IPS-15b (cell line): ENCODE data around the gene PRR13.
"Not testable (repeated sequence)": the region's sequence is repeated elsewhere in the genome, so short reads cannot be mapped to it uniquely, and the experiment has no call there.

Experiments used
- H3K27me3 ChIP-seq: one replicate; pipeline ENCODE4 v1.6.1; 2013; ENCODE audit warnings: low read length; ENCODE audit not compliant: control insufficient read depth, insufficient read depth
- H3K36me3 ChIP-seq: one replicate; pipeline ENCODE4 v1.6.1; 2013; ENCODE audit warnings: low read length; ENCODE audit not compliant: control insufficient read depth, insufficient read depth
- H3K4me1 ChIP-seq: one replicate; pipeline ENCODE4 v1.6.1; 2013; ENCODE audit warnings: mild to moderate bottlenecking, low read length; ENCODE audit not compliant: control insufficient read depth, insufficient read depth
- H3K4me3 ChIP-seq: one replicate; pipeline ENCODE4 v1.5.1; 2013; ENCODE audit warnings: low read depth, low read length
- H3K9ac ChIP-seq: one replicate; pipeline ENCODE4 v1.6.1; 2013; ENCODE audit warnings: low read depth, mild to moderate bottlenecking, low read length
- H3K9me3 ChIP-seq: one replicate; pipeline ENCODE4 v1.6.1; 2013; ENCODE audit warnings: mild to moderate bottlenecking, low read length; ENCODE audit not compliant: control insufficient read depth, insufficient read depth

PRR13 gene

GRCh38 chr12:53422247-53422646 lies 19.3 kb upstream of the PRR13 start:
- H3K27me3 ChIP-seq, H3K9me3 ChIP-seq: not testable (repeated sequence)

GRCh38 chr12:53423597-53423996 lies 17.9 kb upstream of the PRR13 start, which contains the start of gene AMHR2:
Gene AMHR2, plus strand, starts transcription at chr12:53423855. Its CDS starts 80 bp downstream, at chr12:53423935.
- Histone ChIP-seq H3K27me3 (no peaks in the 10 kb centered on the region), H3K36me3 (no peaks in the 10 kb centered on the region), H3K9ac (no peak within 1 kb of the TSS), H3K4me1 (peaks cover 5% of the 10 kb centered on the region), H3K4me3 (no peak within 1 kb of the TSS), H3K9me3 (no peaks in the 10 kb centered on the region)

More at GRCh38 chr12:53422247-53422646, 19.3 kb upstream of the PRR13 start:
- H3K4me1 ChIP-seq, H3K4me3 ChIP-seq, H3K9ac ChIP-seq, H3K36me3 ChIP-seq: not testable (repeated sequence)

- no peaks in the 10 kb centered on the region for H3K36me3 ChIP-seq
- H3K9me3 ChIP-seq, result no peaks in the 10 kb centered on the region
- no peak overlapping the region for H3K9ac ChIP-seq
- H3K4me1 ChIP-seq, result peaks cover 5% of the 10 kb centered on the region
- H3K27me3 ChIP-seq, result no peaks in the 10 kb centered on the region
- no peak overlapping the region for H3K4me3 ChIP-seq
Observed at GRCh38 chr12:53424626-53425514, 16.7 kb upstream of the PRR13 start.

- Histone ChIP-seq H3K9me3 (no peaks in the 10 kb centered on the region), H3K4me1 (peaks cover 5% of the 10 kb centered on the region), H3K9ac (no peak overlapping the region), H3K27me3 (no peaks in the 10 kb centered on the region), H3K4me3 (no peak overlapping the region), H3K36me3 (no peaks in the 10 kb centered on the region)
Observed at GRCh38 chr12:53425515-53426150, 15.9 kb upstream of the PRR13 start.

GRCh38 chr12:53427905-53428594 lies 13.5 kb upstream of the PRR13 start:
- H3K4me3 ChIP-seq, result no peak overlapping the region
- H3K4me1 ChIP-seq, result peaks cover 5% of the 10 kb centered on the region
- H3K9me3 ChIP-seq, result no peaks in the 10 kb centered on the region
- H3K27me3 ChIP-seq, result no peaks in the 10 kb centered on the region
- no peaks in the 10 kb centered on the region for H3K36me3 ChIP-seq
- no peak overlapping the region for H3K9ac ChIP-seq

- Histone ChIP-seq H3K4me3 (no peak overlapping the region), H3K9ac (no peak overlapping the region), H3K9me3 (no peaks in the 10 kb centered on the region), H3K4me1 (no peaks in the 10 kb centered on the region), H3K27me3 (no peaks in the 10 kb centered on the region), H3K36me3 (no peaks in the 10 kb centered on the region)
Observed at GRCh38 chr12:53428741-53429140, 12.8 kb upstream of the PRR13 start.

GRCh38 chr12:53430116-53430515 lies 11.4 kb upstream of the PRR13 start:
- Histone ChIP-seq H3K4me3 (no peak overlapping the region), H3K36me3 (no peaks in the 10 kb centered on the region), H3K27me3 (no peaks in the 10 kb centered on the region), H3K9ac (no peak overlapping the region), H3K4me1 (no peaks in the 10 kb centered on the region), H3K9me3 (no peaks in the 10 kb centered on the region)

GRCh38 chr12:53431187-53431586 lies 10.3 kb upstream of the PRR13 start:
- Histone ChIP-seq H3K4me1 (no peaks in the 10 kb centered on the region), H3K27me3 (no peaks in the 10 kb centered on the region), H3K9ac (no peak overlapping the region), H3K36me3 (no peaks in the 10 kb centered on the region), H3K4me3 (no peak overlapping the region), H3K9me3 (no peaks in the 10 kb centered on the region)

- H3K9ac ChIP-seq, H3K9me3 ChIP-seq, H3K36me3 ChIP-seq, H3K4me3 ChIP-seq, H3K4me1 ChIP-seq, H3K27me3 ChIP-seq: not testable (repeated sequence)
Observed at GRCh38 chr12:53435326-53435725, 6.2 kb upstream of the PRR13 start.

- H3K4me3 ChIP-seq, H3K36me3 ChIP-seq, H3K9ac ChIP-seq, H3K9me3 ChIP-seq, H3K27me3 ChIP-seq, H3K4me1 ChIP-seq: not testable (repeated sequence)
Observed at GRCh38 chr12:53439582-53439981, 2.0 kb upstream of the PRR13 start.

GRCh38 chr12:53443955-53444354 lies 2.4 kb downstream of the PRR13 start:
- Histone ChIP-seq H3K9ac (no peak overlapping the region), H3K4me3 (no peak overlapping the region), H3K36me3 (peaks cover 6% of the 10 kb centered on the region), H3K4me1 (no peaks in the 10 kb centered on the region), H3K9me3 (no peaks in the 10 kb centered on the region), H3K27me3 (no peaks in the 10 kb centered on the region)
